GM12892 (cell line): Measurements from ENCODE around the gene MAP3K10.
"Not testable (repeated sequence)": the region's sequence is repeated elsewhere in the genome, so short reads cannot be mapped to it uniquely, and the experiment has no call there.

Experiments used
- DNase-seq: peaks from one replicate; pipeline ENCODE4 v3.0.0; 2011; ENCODE audit not compliant: insufficient read length
- FAIRE-seq: peaks from 2 replicates; lab custom pipeline; 2011; peaks lifted over from hg19 to GRCh38; lab: Jason Lieb, UNC
- POLR2A ChIP-seq: IDR thresholded peaks from 2 replicates; pipeline ENCODE4 v1.6.1; 2011; ENCODE audit warnings: low read depth, low read length, control low read depth
- POLR2AphosphoS5 ChIP-seq: IDR thresholded peaks from 2 replicates; pipeline ENCODE4 v1.6.1; 2011; ENCODE audit warnings: low read depth, low read length, control low read depth
- TAF1 ChIP-seq: IDR thresholded peaks from 2 replicates; pipeline ENCODE4 v1.6.1; 2011; ENCODE audit warnings: low read depth, mild to moderate bottlenecking, control low read depth, low read length, borderline replicate concordance

Gene MAP3K10

DNA sequence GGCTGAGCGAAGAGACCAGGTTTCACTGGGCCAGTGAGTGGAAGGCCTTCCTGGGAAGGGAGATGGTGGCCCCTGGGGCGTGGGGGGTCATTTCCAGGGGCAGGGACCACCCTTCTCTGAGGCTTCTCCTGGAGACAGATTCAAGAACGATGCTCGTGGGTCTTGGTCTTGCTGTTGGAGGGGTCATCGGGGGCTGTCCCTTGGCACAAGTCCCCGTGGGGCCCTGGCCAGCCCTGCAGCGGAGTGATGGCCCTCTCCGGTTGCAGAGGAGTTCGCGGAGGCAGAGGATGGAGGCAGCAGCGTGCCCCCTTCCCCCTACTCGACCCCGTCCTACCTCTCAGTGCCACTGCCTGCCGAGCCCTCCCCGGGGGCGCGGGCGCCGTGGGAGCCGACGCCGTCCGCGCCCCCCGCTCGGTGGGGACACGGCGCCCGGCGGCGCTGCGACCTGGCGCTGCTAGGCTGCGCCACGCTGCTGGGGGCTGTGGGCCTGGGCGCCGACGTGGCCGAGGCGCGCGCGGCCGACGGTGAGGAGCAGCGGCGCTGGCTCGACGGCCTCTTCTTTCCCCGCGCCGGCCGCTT, 22.1 kb downstream of the MAP3K10 start:
- DNase-seq (no peak), FAIRE-seq (no peak)
- TF ChIP-seq POLR2A (no peak), TAF1 (no peak), POLR2AphosphoS5 (no peak)

DNA sequence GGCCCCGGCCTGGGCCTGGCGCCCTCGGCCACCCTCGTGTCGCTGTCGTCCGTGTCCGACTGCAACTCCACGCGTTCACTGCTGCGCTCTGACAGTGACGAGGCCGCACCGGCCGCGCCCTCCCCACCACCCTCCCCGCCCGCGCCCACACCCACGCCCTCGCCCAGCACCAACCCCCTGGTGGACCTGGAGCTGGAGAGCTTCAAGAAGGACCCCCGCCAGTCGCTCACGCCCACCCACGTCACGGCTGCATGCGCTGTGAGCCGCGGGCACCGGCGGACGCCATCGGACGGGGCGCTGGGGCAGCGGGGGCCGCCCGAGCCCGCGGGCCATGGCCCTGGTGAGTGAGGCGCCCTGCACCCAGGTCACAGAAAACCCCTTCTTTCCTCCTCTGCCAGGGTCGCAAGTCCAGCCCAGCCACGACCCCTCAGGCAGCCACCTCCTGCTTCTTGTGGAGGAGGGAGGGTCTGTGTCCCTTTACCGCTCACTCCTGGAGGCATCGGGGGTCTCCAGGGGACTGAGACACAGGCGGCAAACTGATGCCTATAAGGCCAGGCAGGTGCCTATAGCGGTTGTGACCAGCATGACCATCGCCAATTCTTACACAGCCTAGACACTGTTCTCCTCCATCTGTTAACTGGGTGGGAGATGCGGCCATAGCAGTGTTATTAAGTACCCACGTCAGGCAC, 22.8 kb downstream of the MAP3K10 start:
- no peak for DNase-seq
- TF ChIP-seq POLR2AphosphoS5 (no peak), POLR2A (no peak), TAF1 (no peak)
- no peak for FAIRE-seq

DNA sequence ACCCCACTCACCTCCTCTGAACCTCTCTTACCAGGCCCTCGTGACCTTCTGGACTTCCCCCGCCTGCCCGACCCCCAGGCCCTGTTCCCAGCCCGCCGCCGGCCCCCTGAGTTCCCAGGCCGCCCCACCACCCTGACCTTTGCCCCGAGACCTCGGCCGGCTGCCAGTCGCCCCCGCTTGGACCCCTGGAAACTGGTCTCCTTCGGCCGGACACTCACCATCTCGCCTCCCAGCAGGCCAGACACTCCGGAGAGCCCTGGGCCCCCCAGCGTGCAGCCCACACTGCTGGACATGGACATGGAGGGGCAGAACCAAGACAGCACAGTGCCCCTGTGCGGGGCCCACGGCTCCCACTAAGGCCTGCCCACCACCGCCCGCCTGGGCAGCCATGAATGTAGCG, 23.7 kb downstream of the MAP3K10 start:
- FAIRE-seq (no peak), DNase-seq (no peak)
- no peak for TF ChIP-seq TAF1
- TF ChIP-seq POLR2AphosphoS5 = no peak
- no peak for TF ChIP-seq POLR2A

DNA sequence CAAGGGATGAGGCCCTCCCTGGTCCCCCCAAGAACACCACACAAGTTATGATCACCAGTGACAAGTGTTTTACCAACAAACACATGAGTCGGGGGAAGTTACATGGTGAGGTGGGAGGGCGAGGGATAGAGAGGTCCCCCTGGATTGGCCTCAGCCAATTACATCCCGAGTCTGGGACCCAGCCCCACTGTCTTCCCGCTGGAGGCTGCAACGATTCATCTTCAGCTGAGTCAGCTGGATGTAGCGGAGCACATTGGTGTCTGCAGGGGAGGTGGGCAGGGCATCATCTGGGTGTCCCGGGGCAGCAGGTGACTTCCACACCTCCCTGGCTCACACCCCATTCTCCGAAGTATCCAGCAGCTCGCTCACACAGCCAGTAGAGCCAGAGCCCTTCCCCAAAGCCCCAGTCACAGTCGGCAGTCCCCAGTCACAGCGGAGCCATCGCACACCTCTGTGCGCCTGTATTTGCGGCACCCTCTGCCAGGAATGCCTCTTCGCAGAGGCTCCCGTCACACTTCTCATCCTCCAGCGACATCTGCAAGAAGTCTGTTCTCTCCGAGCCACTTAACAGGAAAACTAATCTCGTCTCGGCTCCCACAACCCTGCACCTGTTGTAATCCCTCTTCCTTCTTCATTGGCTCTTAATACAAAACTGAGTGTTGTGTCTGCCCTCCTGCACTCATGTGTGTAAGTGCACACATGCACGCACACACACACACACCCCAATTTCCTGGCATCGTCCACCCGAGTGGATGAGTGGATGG, 25.0 kb downstream of the MAP3K10 start:
- no peak for TF ChIP-seq POLR2AphosphoS5
- no peak for TF ChIP-seq POLR2A
- TF ChIP-seq TAF1 = no peak
- no peak for FAIRE-seq
- DNase-seq = no peak

DNA sequence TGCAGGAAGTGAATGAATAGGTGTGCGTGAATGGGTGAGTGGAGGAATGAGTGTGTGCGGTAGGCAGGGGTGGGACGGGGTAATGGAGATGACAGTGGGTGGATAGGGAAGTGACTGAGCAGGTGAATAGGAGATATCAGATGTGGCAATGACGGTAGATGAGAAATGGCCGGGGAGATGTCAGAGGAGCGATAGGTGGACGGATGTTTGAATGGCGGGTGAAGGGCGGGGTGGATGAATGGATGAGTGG, 25.5 kb downstream of the MAP3K10 start:
- FAIRE-seq (no peak), DNase-seq (no peak)
- TF ChIP-seq POLR2A = no peak
- TF ChIP-seq TAF1 = no peak
- TF ChIP-seq POLR2AphosphoS5 = no peak

DNA sequence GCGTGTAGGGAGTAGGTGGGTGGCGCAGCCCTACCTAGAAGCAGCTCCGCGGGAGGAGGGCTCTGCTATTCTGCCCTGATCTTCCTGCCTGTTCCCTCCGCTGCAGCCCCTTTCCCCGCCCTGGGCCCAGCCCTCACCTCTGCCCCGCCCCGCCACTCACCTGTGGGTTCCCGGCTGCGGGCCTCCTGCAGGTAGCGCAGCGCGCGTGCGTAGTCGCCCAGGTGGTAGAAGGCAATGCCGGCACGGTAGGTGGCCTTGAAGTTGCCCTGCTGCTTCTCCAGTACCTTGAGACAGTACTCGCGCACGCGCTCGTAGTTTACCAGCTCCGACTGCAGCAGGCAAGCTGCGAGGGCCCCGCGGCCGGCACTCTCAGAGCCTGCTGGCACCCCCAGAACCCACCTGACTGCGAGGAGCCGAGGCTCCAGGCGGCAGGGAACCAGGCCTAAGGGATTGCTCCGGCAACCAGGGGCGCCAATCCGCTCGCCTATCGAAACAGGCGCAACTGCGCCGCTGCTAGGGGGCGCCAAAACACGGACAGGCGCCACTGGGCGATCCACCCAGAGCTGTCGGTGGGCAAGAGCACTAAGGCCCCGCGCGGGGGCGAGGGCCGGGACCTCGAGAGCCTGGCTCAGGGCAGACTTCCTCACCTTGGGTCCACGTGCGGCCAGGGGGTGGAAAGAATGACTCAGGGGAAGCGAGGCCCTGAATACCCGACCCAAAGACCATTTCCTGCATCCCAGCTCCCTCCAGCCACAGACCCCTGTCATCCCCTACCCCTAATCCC, 26.0 kb downstream of the MAP3K10 start:
- FAIRE-seq (no peak), DNase-seq (no peak)
- TF ChIP-seq POLR2AphosphoS5 = no peak
- TF ChIP-seq POLR2A = no peak
- TF ChIP-seq TAF1 = no peak

DNA sequence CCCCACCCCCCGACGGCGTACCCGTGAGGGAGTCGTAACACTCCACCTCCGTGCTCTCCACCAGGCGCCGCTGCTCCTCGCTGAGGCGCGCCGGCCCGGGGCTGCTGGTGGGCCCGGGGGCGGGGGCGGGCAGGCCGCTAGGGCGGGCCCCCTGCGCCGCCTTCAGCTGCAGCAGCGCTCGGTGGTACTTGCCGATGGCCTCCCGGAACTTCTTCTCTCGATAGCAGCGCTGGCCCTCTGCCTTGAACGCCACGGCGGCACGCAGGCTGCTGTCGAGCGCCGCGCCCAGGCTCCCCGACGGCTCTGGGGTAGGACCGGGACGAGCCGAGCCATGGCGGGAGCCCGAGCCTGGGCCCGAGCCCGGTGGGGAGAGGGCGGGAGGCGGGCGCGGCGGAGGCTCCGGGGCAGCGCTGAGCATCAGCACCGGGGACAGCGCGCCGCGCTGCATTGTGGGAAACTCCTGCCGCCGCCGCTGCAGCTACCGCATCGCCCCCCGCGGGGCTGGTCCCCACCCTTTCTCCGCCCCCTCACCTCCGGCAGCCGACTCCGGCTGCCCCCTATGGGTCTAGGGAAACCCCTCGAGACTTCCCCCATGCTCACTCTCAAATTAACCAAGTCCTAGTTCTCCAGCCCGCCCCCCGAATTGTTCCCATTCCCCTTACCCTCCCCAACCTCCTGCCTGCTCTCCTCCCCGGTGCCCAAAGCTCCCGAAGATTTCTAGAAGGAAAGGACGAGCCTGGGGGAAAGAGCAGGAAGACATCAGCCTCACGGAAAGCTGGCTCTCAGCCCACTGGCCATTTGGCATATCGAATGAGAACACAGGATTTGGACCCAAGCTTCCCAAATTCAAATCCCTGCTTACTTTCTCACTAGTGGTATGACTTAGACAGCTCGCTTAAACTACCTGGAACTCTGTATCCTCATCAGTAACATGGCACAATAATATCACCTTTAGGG, 27.0 kb downstream of the MAP3K10 start, which contains the start of gene TTC9B:
Gene TTC9B (minus strand): TSS at position 451 of the 957 bp plus-strand sequence. CDS start 3 bp downstream, at position 448.
- DNase-seq (no peak), FAIRE-seq (no peak)
- no peak for TF ChIP-seq POLR2AphosphoS5
- TF ChIP-seq POLR2A = no peak
- TF ChIP-seq TAF1 = no peak

DNA sequence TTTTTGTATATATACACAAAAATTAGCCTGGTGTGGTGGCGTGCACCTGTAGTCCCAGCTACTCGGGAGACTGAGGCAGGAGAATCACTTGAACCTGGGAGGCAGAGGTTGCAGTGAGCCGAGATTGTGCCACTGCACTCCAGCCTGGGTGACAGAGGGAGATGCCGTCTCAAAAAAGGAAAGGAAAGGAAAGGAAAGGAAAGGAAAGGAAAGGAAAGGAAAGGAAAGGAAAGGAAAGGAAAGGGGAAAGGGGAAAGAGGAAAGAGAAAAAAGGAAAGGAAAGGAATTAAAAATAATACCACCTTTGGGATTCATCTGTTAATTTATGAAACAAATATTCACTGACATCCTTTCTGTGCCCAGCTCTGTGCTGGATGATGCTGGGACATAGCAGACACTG, 27.8 kb downstream of the MAP3K10 start:
- DNase-seq, FAIRE-seq: not testable (repeated sequence)

DNA sequence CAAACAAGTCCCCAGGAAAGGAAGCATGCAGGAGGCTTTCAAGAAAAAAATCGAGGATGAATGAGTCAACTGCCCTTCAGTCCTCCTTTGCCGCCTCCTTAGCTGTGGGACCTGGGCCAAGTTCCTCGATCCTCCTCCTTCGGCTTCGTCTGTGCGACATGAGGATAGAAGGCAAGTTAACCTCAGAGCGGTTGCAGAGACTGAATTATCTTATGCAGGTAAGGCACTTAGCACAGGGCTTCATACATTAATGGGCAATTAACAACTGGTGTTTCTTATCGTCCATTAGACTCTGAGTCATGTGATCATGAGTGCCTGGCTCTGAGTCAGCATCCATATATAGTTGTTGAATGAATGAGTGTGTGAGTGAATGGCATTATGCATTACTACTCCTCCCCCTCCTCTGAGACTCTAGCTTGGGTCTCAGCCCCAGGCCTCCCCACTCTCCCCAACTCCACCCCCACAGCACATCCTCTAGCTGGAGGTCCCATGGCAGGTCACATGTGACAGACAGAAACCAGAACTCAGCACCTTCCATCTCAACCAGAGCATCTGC, 28.6 kb downstream of the MAP3K10 start:
- TF ChIP-seq POLR2A (no peak), POLR2AphosphoS5 (no peak), TAF1 (no peak)
- peak; percentile 9 for FAIRE-seq
- DNase-seq = no peak

DNA sequence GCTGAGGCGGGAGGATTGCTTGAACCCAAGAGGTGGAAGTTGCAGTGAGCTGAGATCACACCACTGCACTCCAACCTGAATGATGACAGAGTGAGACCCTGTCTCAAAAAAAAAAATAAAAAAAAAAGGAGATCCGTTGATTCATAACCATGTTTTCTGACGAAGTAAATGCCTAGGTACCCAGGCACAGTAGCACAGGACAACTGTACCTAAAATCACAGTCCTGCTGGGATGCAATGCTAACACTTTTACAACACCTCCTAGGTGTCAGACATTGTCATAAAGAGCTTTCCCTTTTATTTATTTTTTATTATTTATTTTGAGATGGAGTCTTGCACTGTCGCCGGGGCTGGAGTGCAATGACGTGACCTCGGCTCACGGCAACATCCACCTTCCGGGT, 29.4 kb downstream of the MAP3K10 start:
- FAIRE-seq (no peak), DNase-seq (no peak)
- no peak for TF ChIP-seq POLR2AphosphoS5
- TF ChIP-seq TAF1 = no peak
- TF ChIP-seq POLR2A = no peak
